Lower leg skin (tissue), 4 donors: Measurements from ENCODE around the gene SLC25A22. TPM values are rescaled to one million over a fixed set of nuclear protein-coding genes. Genes with fewer than 3 reads are reported as not detected.

Source experiments
- DNase-seq, 2 donors: peaks; one replicate each; pipeline ENCODE4 v3.0.0-alpha.2; 2019; ENCODE audit warnings: low spot score in 2 of 2
- H3K4me3 ChIP-seq: fragments of 200-600 bp; sonication (generic); 2 replicates; pipeline ENCODE4 v1.5.1; 2017; ENCODE audit warnings: mild to moderate bottlenecking, low read depth; ENCODE audit not compliant: poor library complexity, severe bottlenecking
- CTCF ChIP-seq, 3 donors: fragments of 450-650 bp; IDR thresholded peaks; one replicate each; pipeline ENCODE4 v1.5.1; 2016; ENCODE audit warnings: antibody characterized with exemption in 3 of 3, mild to moderate bottlenecking in 3 of 3, moderate library complexity in 2 of 3
- POLR2A ChIP-seq, 2 donors: fragments of 450-650 bp; IDR thresholded peaks; one replicate each; pipeline ENCODE4 v1.6.1; 2016 to 2017; ENCODE audit warnings: antibody characterized with exemption in 2 of 2, mild to moderate bottlenecking in 1 of 2, moderate library complexity in 1 of 2
- WGBS, 2 donors: methylation state at CpG; one replicate each; pipeline ENCODE4 v1.1.5; 2018; 5-methylcytosine and 5-hydroxymethylcytosine counted together
- intact Hi-C: fragments of 100-400 bp; cut with DNase I; formaldehyde crosslinking; loops from one replicate; pipeline ENCODE4 v1.15.0; 2023; ENCODE audit warnings: low total_unique reads
- total RNA-seq, 4 donors: library from RNA; depleted of rRNA; stranded (reverse); fragments of >200 nt; gene quantifications; one replicate each; pipeline ENCODE4 v1.1.0, GENCODE V29; 2016

SLC25A22 gene
- total RNA-seq, 4 donors from 2014 or later, result 10.9 to 19.2 (median 14.8) TPM

GRCh38 chr11:832529-833113 lies 34.5 kb upstream of the SLC25A22 start, which contains the start of gene CD151:
Gene CD151 (plus strand): TSS chr11:832952. CDS start chr11:836070, 3,118 bp downstream.
- TF ChIP-seq POLR2A (IDR thresholded peaks at IDR 0.05), result no peak
- no peak for TF ChIP-seq CTCF (IDR thresholded peaks at IDR 0.05)
- intact Hi-C loops, result no loop called here
- 4 to 11% methylated on average over 5 to 12 of the region's 67 CpGs for WGBS, 2 donors
- H3K4me3 ChIP-seq, result peak within 1 kb of the TSS; percentile 55
- no peak for DNase-seq

GRCh38 chr11:831961-832528 lies 34.0 kb upstream of the SLC25A22 start:
- DNase-seq, result no peak
- intact Hi-C loops, result no loop called here
- 69 to 71% methylated on average over 19 to 23 of the region's 23 CpGs for WGBS, 2 donors
- TF ChIP-seq POLR2A (IDR thresholded peaks at IDR 0.05) (no peak), CTCF (IDR thresholded peaks at IDR 0.05) (no peak)
- no peak overlapping the region for H3K4me3 ChIP-seq

GRCh38 chr11:831118-831864 lies 33.2 kb upstream of the SLC25A22 start:
- no peak overlapping the region for H3K4me3 ChIP-seq
- no peak for TF ChIP-seq POLR2A (IDR thresholded peaks at IDR 0.05)
- no peak for TF ChIP-seq CTCF (IDR thresholded peaks at IDR 0.05)
- WGBS, 2 donors, result 59 to 61% methylated on average over 20 to 27 of the region's 31 CpGs
- intact Hi-C loops, result no loop called here
- no peak for DNase-seq

GRCh38 chr11:830295-831117 lies 32.4 kb upstream of the SLC25A22 start:
- no peak overlapping the region for H3K4me3 ChIP-seq
- TF ChIP-seq CTCF (IDR thresholded peaks at IDR 0.05), result no peak
- TF ChIP-seq POLR2A (IDR thresholded peaks at IDR 0.05), result no peak
- no peak for DNase-seq
- 3 to 9% methylated on average over 34 to 60 of the region's 78 CpGs for WGBS, 2 donors
- intact Hi-C loops, result no loop called here

- intact Hi-C loops, result no loop called here
- WGBS, 2 donors, result 3 to 7% methylated on average over 26 to 38 of the region's 39 CpGs
- no peak for TF ChIP-seq CTCF (IDR thresholded peaks at IDR 0.05)
- TF ChIP-seq POLR2A (IDR thresholded peaks at IDR 0.05), result no peak
- H3K4me3 ChIP-seq, result no peak overlapping the region
- DNase-seq, result no peak
Measured at GRCh38 chr11:829847-830294, 31.8 kb upstream of the SLC25A22 start.
